HG02943 (cell line): ENCODE results near the gene LYRM2.

ENCODE experiments used
- ATAC-seq: cut with Tn5 transposase; IDR thresholded peaks from one replicate; pipeline ENCODE4 v1.9.1; 2021; ENCODE audit warnings: mild to moderate bottlenecking, low read depth, moderate library complexity; ENCODE audit not compliant: unreplicated experiment

Gene LYRM2

GRCh38 chr6:89638320-89639195, at the start of gene LYRM2:
Gene LYRM2 (minus strand): TSS chr6:89638747. CDS start chr6:89638716, 31 bp downstream.
- peak; percentile 99 for ATAC-seq

- ATAC-seq: no peak
These were observed 49.8 kb upstream of the LYRM2 start for GRCh38 chr6:89688328-89688727.

- no peak for ATAC-seq
These were observed 46.8 kb upstream of the LYRM2 start for GRCh38 chr6:89685311-89685710.

GRCh38 chr6:89682991-89683390, 44.4 kb upstream of the LYRM2 start:
- ATAC-seq: no peak

- no peak for ATAC-seq
These were observed 43.5 kb upstream of the LYRM2 start for GRCh38 chr6:89681983-89682564.

- no peak for ATAC-seq
These were observed 42.0 kb upstream of the LYRM2 start for GRCh38 chr6:89680551-89680950.

GRCh38 chr6:89680150-89680549, 41.6 kb upstream of the LYRM2 start:
- ATAC-seq: no peak

GRCh38 chr6:89679215-89680120, 40.9 kb upstream of the LYRM2 start:
- no peak for ATAC-seq

GRCh38 chr6:89678531-89678930, 40.0 kb upstream of the LYRM2 start:
- ATAC-seq: no peak

- ATAC-seq: no peak
These were observed 37.6 kb upstream of the LYRM2 start for GRCh38 chr6:89675949-89676748.

- no peak for ATAC-seq
These were observed 32.5 kb upstream of the LYRM2 start for GRCh38 chr6:89670935-89671565.

- no peak for ATAC-seq
These were observed 30.5 kb upstream of the LYRM2 start for GRCh38 chr6:89669002-89669401.

- no peak for ATAC-seq
These were observed 29.5 kb upstream of the LYRM2 start for GRCh38 chr6:89667872-89668556.

- ATAC-seq: no peak
These were observed 24.2 kb upstream of the LYRM2 start for GRCh38 chr6:89662659-89663223.

- ATAC-seq: no peak
These were observed 23.0 kb upstream of the LYRM2 start for GRCh38 chr6:89661559-89661958.

GRCh38 chr6:89660981-89661380, 22.4 kb upstream of the LYRM2 start:
- no peak for ATAC-seq

GRCh38 chr6:89657445-89658158, 19.1 kb upstream of the LYRM2 start:
- no peak for ATAC-seq

GRCh38 chr6:89655122-89655521, 16.6 kb upstream of the LYRM2 start:
- ATAC-seq: no peak
